ENCODE measurements around the gene PECR. TPM values are rescaled to one million over a fixed set of nuclear protein-coding genes. Genes with fewer than 3 reads are reported as not detected.

PECR gene
- total and polyA plus RNA-seq, 2 donors (not counting 1 experiment from before 2014, with no cell fraction given): 9.5 to 16.5 TPM

DNA sequence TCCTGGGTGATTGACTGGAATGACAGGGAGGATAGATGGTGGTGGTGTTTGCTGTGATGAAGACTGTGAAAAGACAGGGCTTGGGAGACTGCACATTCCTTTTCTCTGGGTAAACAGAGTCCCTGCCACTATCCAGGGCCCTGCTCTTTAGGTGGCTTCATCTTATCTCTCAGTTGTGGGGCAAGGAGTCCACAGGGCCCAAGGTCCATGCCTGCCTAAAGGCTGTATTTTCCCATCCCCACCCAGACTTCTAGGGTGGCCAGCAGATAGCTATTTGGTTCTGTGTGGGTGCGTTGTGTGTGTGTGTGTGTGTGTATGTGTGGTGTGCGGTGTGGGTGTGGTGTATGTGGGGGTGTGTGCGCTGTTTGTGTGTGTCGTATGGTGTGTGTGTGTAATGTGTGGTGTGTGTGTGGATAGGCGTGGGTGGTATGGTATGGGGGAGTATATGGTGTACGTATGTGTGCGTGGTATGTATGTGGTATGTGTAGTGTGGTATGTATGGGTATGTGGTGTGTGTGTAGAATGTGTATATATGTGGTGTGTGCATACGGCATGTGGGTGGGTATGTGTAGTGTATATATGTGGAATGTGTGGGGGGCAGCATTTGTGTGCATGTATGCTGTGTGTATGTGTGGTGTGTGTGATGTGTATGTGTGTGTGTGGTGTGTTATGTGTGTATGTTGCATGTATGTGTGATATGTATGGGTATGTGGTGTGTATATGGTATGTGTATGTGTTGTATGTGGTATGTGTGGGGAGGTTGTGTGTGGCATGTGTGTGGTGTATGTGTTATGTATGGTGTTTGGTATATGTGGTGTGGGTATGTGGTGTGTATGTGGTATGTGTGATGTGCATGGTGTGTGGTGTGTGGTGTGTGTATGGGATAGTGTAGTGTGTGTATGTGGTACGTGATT lies 17.1 kb upstream of the PECR start:
- Mint-ChIP-seq H3K4me1 (no peaks in the 10 kb centered on the region), H3K27me3 (peaks cover 4% of the 10 kb centered on the region), H3K27ac (no peak overlapping the region), H3K4me3 (no peak overlapping the region), H3K9me3 (ENCODE audit: insufficient read depth) (no peaks in the 10 kb centered on the region)
- 99% methylated on average over 9 of the region's 9 CpGs for WGBS (ENCODE audit: insufficient coverage)
- no peaks in the 10 kb centered on the region for H3K4me1 ChIP-seq (ENCODE audit: control insufficient read depth in 2 of 2, insufficient read depth in 2 of 2, low read length in 2 of 2)
- peaks cover 0 to 8% of the 10 kb centered on the region in 2 experiments for H3K36me3 ChIP-seq (replicated peaks in 1 of 2; ENCODE audit: control extremely low read depth in 1 of 2, control insufficient read depth in 1 of 2, extremely low read depth in 1 of 2, insufficient read depth in 2 of 2, low read length in 1 of 2)
- CTCF ChIA-PET: no interaction called here
- POLR2A ChIA-PET: no interaction called here
- no peak for ATAC-seq (ENCODE audit: low read depth)
- no peak overlapping the region for H3K9ac ChIP-seq (ENCODE audit: low read length)
- no peak overlapping the region for H2AFZ ChIP-seq (ENCODE audit: insufficient read depth, low read depth, low read length, poor library complexity, severe bottlenecking)
- intact Hi-C loops (cut with micrococcal nuclease): no loop called here
- DNase-seq: no peak
- no peak overlapping the region for H3K27ac ChIP-seq (ENCODE audit: low read length in 2 of 2)
- H3K4me2 ChIP-seq (replicated peaks; ENCODE audit: low read depth, low read length, poor library complexity, severe bottlenecking): no peak overlapping the region
- TF ChIP-seq EZH2 (IDR thresholded peaks at IDR 0.05; ENCODE audit: borderline replicate concordance, insufficient read depth, low read depth, low read length, poor library complexity, severe bottlenecking): no peak
- no peak for TF ChIP-seq CTCF (IDR thresholded peaks at IDR 0.05)
- H4K20me1 ChIP-seq (ENCODE audit: control insufficient read depth, insufficient read depth, low read length, poor library complexity, severe bottlenecking): no peaks in the 10 kb centered on the region
- H3K27me3 ChIP-seq (replicated peaks in 1 of 4; ENCODE audit: control extremely low read depth in 1 of 4, control insufficient read depth in 3 of 4, insufficient read depth in 4 of 4, low read length in 3 of 4): no peaks in the 10 kb centered on the region
- no peaks in the 10 kb centered on the region for H3K9me3 ChIP-seq (ENCODE audit: control extremely low read depth in 1 of 3, control insufficient read depth in 2 of 3, insufficient read depth in 1 of 3, low read length in 2 of 3)
- H3K4me3 ChIP-seq (ENCODE audit: control extremely low read depth in 1 of 5, extremely low read depth in 1 of 5, insufficient read depth in 1 of 5, low read depth in 2 of 5, low read length in 4 of 5): no peak overlapping the region
- peaks cover 5% of the 10 kb centered on the region for H3K79me2 ChIP-seq (ENCODE audit: control insufficient read depth, insufficient read depth, low read length)

GRCh38 chr2:216094701-216095100 lies 13.1 kb upstream of the PECR start:
- H3K9ac ChIP-seq (ENCODE audit: low read length): no peak overlapping the region
- no peak overlapping the region for H3K4me2 ChIP-seq (replicated peaks; ENCODE audit: low read depth, low read length, poor library complexity, severe bottlenecking)
- Mint-ChIP-seq H3K9me3 (ENCODE audit: insufficient read depth) (no peaks in the 10 kb centered on the region), H3K4me1 (no peaks in the 10 kb centered on the region), H3K27ac (no peak overlapping the region), H3K27me3 (peaks cover 8% of the 10 kb centered on the region), H3K4me3 (no peak overlapping the region)
- no peak overlapping the region for H2AFZ ChIP-seq (ENCODE audit: insufficient read depth, low read depth, low read length, poor library complexity, severe bottlenecking)
- peaks cover 5% of the 10 kb centered on the region for H3K79me2 ChIP-seq (ENCODE audit: control insufficient read depth, insufficient read depth, low read length)
- no peaks in the 10 kb centered on the region for H4K20me1 ChIP-seq (ENCODE audit: control insufficient read depth, insufficient read depth, low read length, poor library complexity, severe bottlenecking)
- no peak overlapping the region for H3K4me3 ChIP-seq (ENCODE audit: control extremely low read depth in 1 of 5, extremely low read depth in 1 of 5, insufficient read depth in 1 of 5, low read depth in 2 of 5, low read length in 4 of 5)
- no peaks in the 10 kb centered on the region for H3K4me1 ChIP-seq (ENCODE audit: control insufficient read depth in 2 of 2, insufficient read depth in 2 of 2, low read length in 2 of 2)
- TF ChIP-seq EZH2 (IDR thresholded peaks at IDR 0.05; ENCODE audit: borderline replicate concordance, insufficient read depth, low read depth, low read length, poor library complexity, severe bottlenecking) (no peak), CTCF (IDR thresholded peaks at IDR 0.05) (no peak)
- no peak for DNase-seq
- H3K9me3 ChIP-seq (ENCODE audit: control extremely low read depth in 1 of 3, control insufficient read depth in 2 of 3, insufficient read depth in 1 of 3, low read length in 2 of 3): no peaks in the 10 kb centered on the region
- ATAC-seq (ENCODE audit: low read depth): no peak
- ChIA-PET POLR2A (no interaction called here), CTCF (interaction anchor here (0.6 kb wide), 1 partner anchor 16 kb away, joined by 7 read pairs; no protein-coding TSS in a partner anchor)
- no peaks in the 10 kb centered on the region for H3K27me3 ChIP-seq (replicated peaks in 1 of 4; ENCODE audit: control extremely low read depth in 1 of 4, control insufficient read depth in 3 of 4, insufficient read depth in 4 of 4, low read length in 3 of 4)
- 90% methylated on average over 2 of the region's 3 CpGs for WGBS (ENCODE audit: insufficient coverage)
- intact Hi-C loops (cut with micrococcal nuclease): no loop called here
- H3K36me3 ChIP-seq (replicated peaks in 1 of 2; ENCODE audit: control extremely low read depth in 1 of 2, control insufficient read depth in 1 of 2, extremely low read depth in 1 of 2, insufficient read depth in 2 of 2, low read length in 1 of 2): peaks cover 0 to under 1% of the 10 kb centered on the region in 2 experiments
- H3K27ac ChIP-seq (ENCODE audit: low read length in 2 of 2): no peak overlapping the region

Measured in B cell (primary cell).